ENCODE data around the gene SSC4D. TPM values are rescaled to one million over a fixed set of nuclear protein-coding genes. Genes with fewer than 3 reads are reported as not detected.
"Not testable (repeated sequence)": the region's sequence is repeated elsewhere in the genome, so short reads cannot be mapped to it uniquely, and the experiment has no call there.

The SSC4D gene
- polyA plus RNA-seq = 1.2 TPM
- long read RNA-seq, donor 1 = 0 reads
- long read RNA-seq, donor 2, partial matches to known transcripts = 39 of 39 reads
- long read RNA-seq, donor 2, other reads (novel, unspliced or antisense) = 0 of 39 reads
- long read RNA-seq, donor 3 = 0 reads
- long read RNA-seq, donor 4 = 0 reads
- long read RNA-seq, donor 5 = 0 reads
- long read RNA-seq, donor 6 = 0 reads
- long read RNA-seq, donor 7 = 0 reads
- long read RNA-seq, donor 8 = 0 reads
- long read RNA-seq, donor 9 = 0 reads
- long read RNA-seq, donor 10 = 0 reads
- long read RNA-seq, donor 11, partial matches to known transcripts = 5 of 5 reads
- long read RNA-seq, donor 11, other reads (novel, unspliced or antisense) = 0 of 5 reads

DNA sequence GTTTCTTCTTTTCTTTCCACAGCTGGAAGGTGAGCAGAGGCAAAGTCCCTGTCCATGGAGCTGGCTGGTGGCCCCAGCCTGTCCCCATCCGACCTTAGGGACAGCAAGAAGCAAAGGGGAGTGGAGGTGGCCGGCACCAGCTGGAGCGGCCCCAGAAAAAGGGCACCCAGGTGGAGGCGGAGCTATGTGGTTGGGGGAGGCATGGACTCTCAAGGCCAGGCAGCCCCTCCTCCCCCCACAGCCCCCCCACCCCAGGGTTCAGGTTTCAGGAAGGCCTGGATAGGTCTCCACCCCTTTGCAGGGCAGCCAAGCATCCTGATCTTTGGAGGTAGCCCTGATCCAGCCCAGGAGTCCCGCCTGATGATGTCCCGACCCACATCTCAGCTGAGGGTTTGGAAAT, at the start of gene SSC4D:
Gene SSC4D, minus strand, starts transcription at position 161 of the 400 bp plus-strand sequence. CDS start 5,258 bp downstream, outside the sequence.
- no peak within 1 kb of the TSS for H3K27ac ChIP-seq (ENCODE audit: low read length)
- WGBS (ENCODE audit: insufficient coverage, low lambda C conversion rate) = no CpG with 5 or more reads among the region's 6 CpGs
- H3K36me3 ChIP-seq (ENCODE audit: control insufficient read depth, insufficient read depth, low read length) = no peaks in the 10 kb centered on the region
- no peaks in the 10 kb centered on the region for H3K27me3 ChIP-seq (ENCODE audit: control insufficient read depth, insufficient read depth, low read length)
- no peak within 1 kb of the TSS for H3K4me3 ChIP-seq (ENCODE audit: low read length)
- no peaks in the 10 kb centered on the region for H3K4me1 ChIP-seq (ENCODE audit: control insufficient read depth, insufficient read depth, low read length)
- no peak for DNase-seq
- H3K9me3 ChIP-seq (ENCODE audit: control insufficient read depth, low read depth, low read length) = no peaks in the 10 kb centered on the region

DNA sequence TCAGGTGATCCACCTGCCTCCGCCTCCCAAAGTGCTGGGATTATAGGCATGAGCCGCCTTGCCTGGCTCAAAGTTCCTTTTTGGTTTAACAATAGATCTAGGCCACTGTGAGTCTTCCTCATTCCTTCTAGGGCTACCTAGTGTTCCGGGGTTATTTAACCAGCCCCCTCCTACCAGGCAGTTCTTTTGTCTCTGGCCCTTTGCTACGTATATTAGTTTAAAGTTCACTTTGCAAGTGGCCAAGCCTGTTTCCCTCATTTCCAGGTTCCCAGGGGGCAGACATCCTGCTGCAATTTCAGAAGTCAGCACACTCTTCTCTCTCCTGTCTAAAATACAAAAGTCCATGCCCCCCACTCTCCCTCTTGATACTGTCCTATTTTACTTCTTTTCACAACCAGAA, 49.0 kb upstream of the SSC4D start:
- H3K36me3 ChIP-seq (ENCODE audit: control insufficient read depth, insufficient read depth, low read length); H3K4me3 ChIP-seq (ENCODE audit: low read length); DNase-seq; H3K9me3 ChIP-seq (ENCODE audit: control insufficient read depth, low read depth, low read length); H3K27ac ChIP-seq (ENCODE audit: low read length); H3K27me3 ChIP-seq (ENCODE audit: control insufficient read depth, insufficient read depth, low read length); H3K4me1 ChIP-seq (ENCODE audit: control insufficient read depth, insufficient read depth, low read length): not testable (repeated sequence)
- WGBS (ENCODE audit: insufficient coverage, low lambda C conversion rate) = no CpG with 5 or more reads among the region's 4 CpGs

- H3K4me1 ChIP-seq (ENCODE audit: control insufficient read depth, insufficient read depth, low read length); H3K27ac ChIP-seq (ENCODE audit: low read length); DNase-seq; H3K4me3 ChIP-seq (ENCODE audit: low read length); H3K36me3 ChIP-seq (ENCODE audit: control insufficient read depth, insufficient read depth, low read length); H3K27me3 ChIP-seq (ENCODE audit: control insufficient read depth, insufficient read depth, low read length); H3K9me3 ChIP-seq (ENCODE audit: control insufficient read depth, low read depth, low read length): not testable (repeated sequence)
- WGBS (ENCODE audit: insufficient coverage, low lambda C conversion rate) = no CpG with 5 or more reads among the region's 4 CpGs
Measured at GRCh38 chr7:76457017-76457416, 47.5 kb upstream of the SSC4D start.

GRCh38 chr7:76445577-76446008, 36.1 kb upstream of the SSC4D start:
- not testable (repeated sequence) for H3K36me3 ChIP-seq (ENCODE audit: control insufficient read depth, insufficient read depth, low read length); H3K4me1 ChIP-seq (ENCODE audit: control insufficient read depth, insufficient read depth, low read length); H3K27me3 ChIP-seq (ENCODE audit: control insufficient read depth, insufficient read depth, low read length); H3K4me3 ChIP-seq (ENCODE audit: low read length); H3K9me3 ChIP-seq (ENCODE audit: control insufficient read depth, low read depth, low read length)
- DNase-seq = peak; percentile 32 to 66
- H3K27ac ChIP-seq (ENCODE audit: low read length) = peak overlapping the region; percentile 75
- no CpG with 5 or more reads among the region's 5 CpGs for WGBS (ENCODE audit: insufficient coverage, low lambda C conversion rate)

GRCh38 chr7:76443846-76444245, 34.3 kb upstream of the SSC4D start:
- not testable (repeated sequence) for H3K27ac ChIP-seq (ENCODE audit: low read length); H3K4me3 ChIP-seq (ENCODE audit: low read length); H3K27me3 ChIP-seq (ENCODE audit: control insufficient read depth, insufficient read depth, low read length); H3K36me3 ChIP-seq (ENCODE audit: control insufficient read depth, insufficient read depth, low read length); H3K9me3 ChIP-seq (ENCODE audit: control insufficient read depth, low read depth, low read length); DNase-seq; H3K4me1 ChIP-seq (ENCODE audit: control insufficient read depth, insufficient read depth, low read length)
- WGBS (ENCODE audit: insufficient coverage, low lambda C conversion rate) = no CpG with 5 or more reads among the region's 12 CpGs

- not testable (repeated sequence) for H3K4me3 ChIP-seq (ENCODE audit: low read length); H3K27me3 ChIP-seq (ENCODE audit: control insufficient read depth, insufficient read depth, low read length); H3K4me1 ChIP-seq (ENCODE audit: control insufficient read depth, insufficient read depth, low read length); DNase-seq; H3K27ac ChIP-seq (ENCODE audit: low read length); H3K36me3 ChIP-seq (ENCODE audit: control insufficient read depth, insufficient read depth, low read length); H3K9me3 ChIP-seq (ENCODE audit: control insufficient read depth, low read depth, low read length)
- no CpG with 5 or more reads among the region's 5 CpGs for WGBS (ENCODE audit: insufficient coverage, low lambda C conversion rate)
Measured at GRCh38 chr7:76442664-76443446, 33.4 kb upstream of the SSC4D start.

GRCh38 chr7:76441792-76442191, 32.3 kb upstream of the SSC4D start:
- H3K27ac ChIP-seq (ENCODE audit: low read length); H3K4me3 ChIP-seq (ENCODE audit: low read length); DNase-seq; H3K27me3 ChIP-seq (ENCODE audit: control insufficient read depth, insufficient read depth, low read length); H3K36me3 ChIP-seq (ENCODE audit: control insufficient read depth, insufficient read depth, low read length); H3K4me1 ChIP-seq (ENCODE audit: control insufficient read depth, insufficient read depth, low read length); H3K9me3 ChIP-seq (ENCODE audit: control insufficient read depth, low read depth, low read length): not testable (repeated sequence)
- WGBS (ENCODE audit: insufficient coverage, low lambda C conversion rate) = no CpG with 5 or more reads among the region's 10 CpGs

DNA sequence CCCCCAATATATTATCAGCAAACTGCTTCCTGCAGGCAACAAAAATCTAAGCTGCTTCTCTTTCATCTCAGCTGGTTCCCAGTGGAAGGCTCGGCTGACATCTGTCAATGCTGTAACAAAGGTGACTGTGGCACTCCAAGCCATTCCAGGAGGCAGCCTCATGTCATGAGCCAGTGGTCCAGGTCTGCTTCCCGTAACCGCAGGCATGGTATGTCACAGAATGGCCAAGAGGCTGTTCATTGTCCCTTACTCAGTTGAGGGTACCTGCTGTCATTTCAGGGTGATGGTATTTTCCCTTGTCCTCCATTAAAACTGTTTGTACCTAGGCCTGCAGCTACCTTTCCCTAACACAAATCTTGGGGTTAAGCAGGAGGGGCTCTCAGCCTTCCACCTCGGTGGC, 30.9 kb upstream of the SSC4D start:
- H3K36me3 ChIP-seq (ENCODE audit: control insufficient read depth, insufficient read depth, low read length); H3K4me3 ChIP-seq (ENCODE audit: low read length); H3K4me1 ChIP-seq (ENCODE audit: control insufficient read depth, insufficient read depth, low read length); DNase-seq; H3K27ac ChIP-seq (ENCODE audit: low read length); H3K27me3 ChIP-seq (ENCODE audit: control insufficient read depth, insufficient read depth, low read length); H3K9me3 ChIP-seq (ENCODE audit: control insufficient read depth, low read depth, low read length): not testable (repeated sequence)
- no CpG with 5 or more reads among the region's 4 CpGs for WGBS (ENCODE audit: insufficient coverage, low lambda C conversion rate)

- H3K4me3 ChIP-seq (ENCODE audit: low read length); H3K9me3 ChIP-seq (ENCODE audit: control insufficient read depth, low read depth, low read length); H3K27ac ChIP-seq (ENCODE audit: low read length); H3K4me1 ChIP-seq (ENCODE audit: control insufficient read depth, insufficient read depth, low read length); H3K36me3 ChIP-seq (ENCODE audit: control insufficient read depth, insufficient read depth, low read length); DNase-seq; H3K27me3 ChIP-seq (ENCODE audit: control insufficient read depth, insufficient read depth, low read length): not testable (repeated sequence)
- no CpG with 5 or more reads among the region's 7 CpGs for WGBS (ENCODE audit: insufficient coverage, low lambda C conversion rate)
Measured at GRCh38 chr7:76439120-76439888, 29.8 kb upstream of the SSC4D start.

GRCh38 chr7:76437873-76438272, 28.4 kb upstream of the SSC4D start:
- not testable (repeated sequence) for H3K27ac ChIP-seq (ENCODE audit: low read length); H3K36me3 ChIP-seq (ENCODE audit: control insufficient read depth, insufficient read depth, low read length); H3K27me3 ChIP-seq (ENCODE audit: control insufficient read depth, insufficient read depth, low read length); H3K4me1 ChIP-seq (ENCODE audit: control insufficient read depth, insufficient read depth, low read length); H3K9me3 ChIP-seq (ENCODE audit: control insufficient read depth, low read depth, low read length); H3K4me3 ChIP-seq (ENCODE audit: low read length)
- no CpG with 5 or more reads among the region's 2 CpGs for WGBS (ENCODE audit: insufficient coverage, low lambda C conversion rate)
- DNase-seq = peak; percentile 42 to 57

Measured in large intestine (tissue), 12 donors.